GM23338 (cell line): ENCODE data around the gene PNPT1. TPM values are rescaled to one million over a fixed set of nuclear protein-coding genes. Genes with fewer than 3 reads are reported as not detected.

ENCODE experiments used
- ATAC-seq: fragments of 200-7000 bp; cut with Tn5 transposase; 3 replicates; pipeline ENCODE4 v1.9.1; 2020
- DNase-seq: peaks from one replicate; pipeline ENCODE4 v3.0.0-alpha.2; 2015; ENCODE audit warnings: low spot score
- H2AFZ ChIP-seq: fragments of 200-600 bp; sonication (generic); 2 replicates; pipeline ENCODE4 v1.8.0; 2016; ENCODE audit warnings: antibody characterized with exemption, mild to moderate bottlenecking, moderate library complexity
- H3F3A ChIP-seq: fragments of 200-600 bp; sonication (generic); replicated peaks from 2 replicates; pipeline ENCODE4 v1.8.0; 2017; ENCODE audit warnings: antibody characterized with exemption, mixed run types, low read depth
- H3K27ac ChIP-seq: fragments of 200-600 bp; sonication (generic); 2 replicates; pipeline ENCODE4 v1.6.1; 2016; ENCODE audit warnings: low read depth
- H3K27me3 ChIP-seq: fragments of 200-600 bp; sonication (generic); 2 replicates; pipeline ENCODE4 v1.8.0; 2016; ENCODE audit warnings: mild to moderate bottlenecking, mixed run types, moderate library complexity; ENCODE audit not compliant: insufficient read depth
- H3K36me3 ChIP-seq: fragments of 200-600 bp; sonication (generic); 2 replicates; pipeline ENCODE4 v1.8.0; 2016; ENCODE audit warnings: mild to moderate bottlenecking; ENCODE audit not compliant: insufficient read depth
- H3K4me1 ChIP-seq: fragments of 200-600 bp; sonication (generic); 2 replicates; pipeline ENCODE4 v1.8.0; 2016; ENCODE audit warnings: mild to moderate bottlenecking, moderate library complexity; ENCODE audit not compliant: insufficient read depth
- H3K4me2 ChIP-seq: fragments of 200-600 bp; sonication (generic); 2 replicates; pipeline ENCODE4 v1.7.1; 2017; ENCODE audit warnings: mixed run types
- H3K4me3 ChIP-seq: fragments of 200-600 bp; sonication (generic); 2 replicates; pipeline ENCODE4 v1.6.1; 2016; ENCODE audit warnings: mixed run types
- H3K79me2 ChIP-seq: fragments of 200-600 bp; sonication (generic); replicated peaks from 2 replicates; pipeline ENCODE4 v1.8.0; 2017; ENCODE audit warnings: mild to moderate bottlenecking; ENCODE audit not compliant: insufficient read depth
- H3K9me2 ChIP-seq: fragments of 200-600 bp; sonication (generic); 2 replicates; pipeline ENCODE4 v1.8.0; 2017; ENCODE audit not compliant: insufficient read depth
- H4K20me1 ChIP-seq: fragments of 200-600 bp; sonication (generic); replicated peaks from 2 replicates; pipeline ENCODE4 v1.8.0; 2017; ENCODE audit warnings: mild to moderate bottlenecking; ENCODE audit not compliant: insufficient read depth
- H3K27ac Mint-ChIP-seq: 2 replicates; pipeline ENCODE4 v1.8.0; 2020; ENCODE audit warnings: inconsistent platforms, mild to moderate bottlenecking, moderate library complexity, mixed read lengths
- H3K27me3 Mint-ChIP-seq: 3 replicates; pipeline ENCODE4 v1.8.0; 2022; ENCODE audit warnings: low read depth, mild to moderate bottlenecking, moderate library complexity, mixed read lengths, inconsistent platforms; ENCODE audit not compliant: insufficient read depth, poor library complexity
- H3K36me3 Mint-ChIP-seq: 3 replicates; pipeline ENCODE4 v1.8.0; 2021; ENCODE audit warnings: low read depth, mild to moderate bottlenecking, inconsistent platforms, moderate library complexity, mixed read lengths
- H3K4me1 Mint-ChIP-seq: 3 replicates; pipeline ENCODE4 v1.8.0; 2020; ENCODE audit warnings: mild to moderate bottlenecking, inconsistent platforms, mixed read lengths
- H3K4me3 Mint-ChIP-seq: 3 replicates; pipeline ENCODE4 v1.8.0; 2021; ENCODE audit warnings: moderate library complexity, mild to moderate bottlenecking, inconsistent platforms, mixed read lengths
- H3K9me3 Mint-ChIP-seq: 3 replicates; pipeline ENCODE4 v1.8.0; 2020; ENCODE audit warnings: moderate library complexity, mild to moderate bottlenecking, inconsistent platforms, mixed read lengths
- CREB1 ChIP-seq: fragments of 250-450 bp; sonication (Bioruptor Pico); IDR thresholded peaks from 2 replicates; pipeline ENCODE4 v1.5.0; 2020; ENCODE audit warnings: low read depth, mild to moderate bottlenecking, moderate library complexity
- EZH2 ChIP-seq: fragments of 200-600 bp; sonication (generic); IDR thresholded peaks from one replicate; pipeline ENCODE4 v1.8.0; 2017; ENCODE audit warnings: antibody characterized with exemption, mild to moderate bottlenecking, low read depth; ENCODE audit not compliant: unreplicated experiment
- EZH2phosphoT487 ChIP-seq: fragments of 200-600 bp; sonication (generic); IDR thresholded peaks from one replicate; pipeline ENCODE4 v1.8.1; 2018; ENCODE audit warnings: antibody characterized with exemption; ENCODE audit not compliant: unreplicated experiment
- JUNB ChIP-seq: IDR thresholded peaks from one replicate; pipeline ENCODE4 v1.6.1; 2016; ENCODE audit warnings: antibody characterized with exemption; ENCODE audit not compliant: unreplicated experiment
- NANOG ChIP-seq: IDR thresholded peaks from 2 replicates; pipeline ENCODE4 v1.6.1; 2016; ENCODE audit warnings: antibody characterized with exemption, borderline replicate concordance
- POLR2AphosphoS5 ChIP-seq: IDR thresholded peaks from 2 replicates; pipeline ENCODE4 v1.6.1; 2016; ENCODE audit warnings: antibody characterized with exemption, low read depth
- STAT1 ChIP-seq: IDR thresholded peaks from one replicate; pipeline ENCODE4 v1.6.1; 2016; ENCODE audit warnings: antibody characterized with exemption; ENCODE audit not compliant: unreplicated experiment
- ZNF114 ChIP-seq: fragments of 250-450 bp; sonication (Bioruptor Pico); IDR thresholded peaks from 2 replicates; pipeline ENCODE4 v1.5.0; 2020; ENCODE audit warnings: mild to moderate bottlenecking, moderate library complexity
- ZNF331 ChIP-seq: fragments of 250-450 bp; sonication (Bioruptor Pico); IDR thresholded peaks from 2 replicates; pipeline ENCODE4 v1.5.0; 2020; ENCODE audit warnings: low read depth, mild to moderate bottlenecking, moderate library complexity
- polyA plus RNA-seq: library from polyadenylated mRNA; unstranded; fragments of >200 nt; fragmentation: Nextera tagmentation; extraction: Ambion mirVana; gene quantifications from 2 replicates; pipeline ENCODE4 v1.2.1, GENCODE V29; 2016
- total RNA-seq: library from RNA; depleted of rRNA; stranded (reverse); fragments of >200 nt; shearing (Covaris generic); gene quantifications from 2 replicates; pipeline ENCODE4 v1.2.3, GENCODE V29; 2014
- TF ChIP-seq, protein P1 (sequence below): IDR thresholded peaks from 2 replicates; pipeline ENCODE4 v1.6.1; 2016; ENCODE audit warnings: antibody characterized with exemption
- TF ChIP-seq, protein P2 (sequence below): IDR thresholded peaks from one replicate; pipeline ENCODE4 v1.6.1; 2018; ENCODE audit warnings: antibody characterized with exemption; ENCODE audit not compliant: unreplicated experiment
- TF ChIP-seq, protein P3 (sequence below): fragments of 250-450 bp; sonication (Bioruptor Pico); IDR thresholded peaks from 2 replicates; pipeline ENCODE4 v1.5.0; 2020; ENCODE audit warnings: mild to moderate bottlenecking, moderate library complexity
- TF ChIP-seq, protein P4 (sequence below), 2 experiments: fragments of 200-600 bp in 1 of 2; sonication (generic) in 1 of 2; conservative IDR thresholded peaks; 2 replicates each; pipeline versions ENCODE4 v1.5.1 to v1.6.1; 2016 to 2017; ENCODE audit warnings: antibody characterized with exemption in 2 of 2, low read depth in 2 of 2, mild to moderate bottlenecking in 2 of 2, moderate library complexity in 1 of 2

PNPT1 gene
- total and polyA plus RNA-seq, 2 experiments from 2014 or later = 31.1 to 34.6 TPM

DNA sequence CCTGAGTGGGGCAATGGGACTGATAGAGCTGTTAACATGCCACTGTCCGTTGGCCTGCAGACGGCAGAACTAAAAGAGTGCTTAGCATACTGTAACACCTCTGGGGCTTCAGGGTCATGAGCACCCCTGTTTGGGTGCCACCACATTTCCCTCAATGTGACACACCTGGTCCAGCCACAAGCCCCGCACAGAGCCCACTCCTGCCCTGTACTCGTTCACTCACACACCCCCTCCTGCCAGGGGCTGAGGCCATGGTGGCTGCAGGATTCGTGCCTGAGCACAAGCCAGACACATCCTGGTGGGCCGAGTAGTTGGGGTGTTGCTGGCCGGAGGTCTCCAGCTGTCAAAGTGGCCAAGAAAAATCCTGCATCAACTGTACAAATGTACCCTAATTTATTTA lies 71.8 kb downstream of the PNPT1 start:
- H3K4me3 Mint-ChIP-seq = no peak overlapping the region
- no peaks in the 10 kb centered on the region for H3K36me3 ChIP-seq
- ATAC-seq = no peak
- peaks cover 16% of the 10 kb centered on the region; the same call in 1 of the 2 replicates for H4K20me1 ChIP-seq
- no peak overlapping the region for H2AFZ ChIP-seq
- H3K27ac ChIP-seq = no peak overlapping the region
- peaks cover 1% of the 10 kb centered on the region for H3K27me3 Mint-ChIP-seq
- no peak overlapping the region for H3K27ac Mint-ChIP-seq
- peaks cover 10% of the 10 kb centered on the region; the same call in 2 of the 3 replicates for H3K4me1 Mint-ChIP-seq
- DNase-seq = no peak
- H3K9me2 ChIP-seq = no peaks in the 10 kb centered on the region
- no peaks in the 10 kb centered on the region for H3K27me3 ChIP-seq
- H3K36me3 Mint-ChIP-seq = peaks cover 8% of the 10 kb centered on the region
- no peaks in the 10 kb centered on the region for H3K9me3 Mint-ChIP-seq
- no peaks in the 10 kb centered on the region for H3F3A ChIP-seq
- H3K4me3 ChIP-seq = no peak overlapping the region
- TF ChIP-seq ZNF114 (CRISPR knock-in tag) (no peak), CREB1 (CRISPR knock-in tag) (no peak), ZNF331 (CRISPR knock-in tag) (no peak), NANOG (no peak), JUNB (no peak), EZH2phosphoT487 (no peak), STAT1 (no peak), POLR2AphosphoS5 (no peak), EZH2 (no peak)
- TF ChIP-seq, protein P1, sequence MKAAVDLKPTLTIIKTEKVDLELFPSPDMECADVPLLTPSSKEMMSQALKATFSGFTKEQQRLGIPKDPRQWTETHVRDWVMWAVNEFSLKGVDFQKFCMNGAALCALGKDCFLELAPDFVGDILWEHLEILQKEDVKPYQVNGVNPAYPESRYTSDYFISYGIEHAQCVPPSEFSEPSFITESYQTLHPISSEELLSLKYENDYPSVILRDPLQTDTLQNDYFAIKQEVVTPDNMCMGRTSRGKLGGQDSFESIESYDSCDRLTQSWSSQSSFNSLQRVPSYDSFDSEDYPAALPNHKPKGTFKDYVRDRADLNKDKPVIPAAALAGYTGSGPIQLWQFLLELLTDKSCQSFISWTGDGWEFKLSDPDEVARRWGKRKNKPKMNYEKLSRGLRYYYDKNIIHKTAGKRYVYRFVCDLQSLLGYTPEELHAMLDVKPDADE = no peak
- TF ChIP-seq, protein P2, sequence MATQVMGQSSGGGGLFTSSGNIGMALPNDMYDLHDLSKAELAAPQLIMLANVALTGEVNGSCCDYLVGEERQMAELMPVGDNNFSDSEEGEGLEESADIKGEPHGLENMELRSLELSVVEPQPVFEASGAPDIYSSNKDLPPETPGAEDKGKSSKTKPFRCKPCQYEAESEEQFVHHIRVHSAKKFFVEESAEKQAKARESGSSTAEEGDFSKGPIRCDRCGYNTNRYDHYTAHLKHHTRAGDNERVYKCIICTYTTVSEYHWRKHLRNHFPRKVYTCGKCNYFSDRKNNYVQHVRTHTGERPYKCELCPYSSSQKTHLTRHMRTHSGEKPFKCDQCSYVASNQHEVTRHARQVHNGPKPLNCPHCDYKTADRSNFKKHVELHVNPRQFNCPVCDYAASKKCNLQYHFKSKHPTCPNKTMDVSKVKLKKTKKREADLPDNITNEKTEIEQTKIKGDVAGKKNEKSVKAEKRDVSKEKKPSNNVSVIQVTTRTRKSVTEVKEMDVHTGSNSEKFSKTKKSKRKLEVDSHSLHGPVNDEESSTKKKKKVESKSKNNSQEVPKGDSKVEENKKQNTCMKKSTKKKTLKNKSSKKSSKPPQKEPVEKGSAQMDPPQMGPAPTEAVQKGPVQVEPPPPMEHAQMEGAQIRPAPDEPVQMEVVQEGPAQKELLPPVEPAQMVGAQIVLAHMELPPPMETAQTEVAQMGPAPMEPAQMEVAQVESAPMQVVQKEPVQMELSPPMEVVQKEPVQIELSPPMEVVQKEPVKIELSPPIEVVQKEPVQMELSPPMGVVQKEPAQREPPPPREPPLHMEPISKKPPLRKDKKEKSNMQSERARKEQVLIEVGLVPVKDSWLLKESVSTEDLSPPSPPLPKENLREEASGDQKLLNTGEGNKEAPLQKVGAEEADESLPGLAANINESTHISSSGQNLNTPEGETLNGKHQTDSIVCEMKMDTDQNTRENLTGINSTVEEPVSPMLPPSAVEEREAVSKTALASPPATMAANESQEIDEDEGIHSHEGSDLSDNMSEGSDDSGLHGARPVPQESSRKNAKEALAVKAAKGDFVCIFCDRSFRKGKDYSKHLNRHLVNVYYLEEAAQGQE = no peak
- TF ChIP-seq, protein P3, sequence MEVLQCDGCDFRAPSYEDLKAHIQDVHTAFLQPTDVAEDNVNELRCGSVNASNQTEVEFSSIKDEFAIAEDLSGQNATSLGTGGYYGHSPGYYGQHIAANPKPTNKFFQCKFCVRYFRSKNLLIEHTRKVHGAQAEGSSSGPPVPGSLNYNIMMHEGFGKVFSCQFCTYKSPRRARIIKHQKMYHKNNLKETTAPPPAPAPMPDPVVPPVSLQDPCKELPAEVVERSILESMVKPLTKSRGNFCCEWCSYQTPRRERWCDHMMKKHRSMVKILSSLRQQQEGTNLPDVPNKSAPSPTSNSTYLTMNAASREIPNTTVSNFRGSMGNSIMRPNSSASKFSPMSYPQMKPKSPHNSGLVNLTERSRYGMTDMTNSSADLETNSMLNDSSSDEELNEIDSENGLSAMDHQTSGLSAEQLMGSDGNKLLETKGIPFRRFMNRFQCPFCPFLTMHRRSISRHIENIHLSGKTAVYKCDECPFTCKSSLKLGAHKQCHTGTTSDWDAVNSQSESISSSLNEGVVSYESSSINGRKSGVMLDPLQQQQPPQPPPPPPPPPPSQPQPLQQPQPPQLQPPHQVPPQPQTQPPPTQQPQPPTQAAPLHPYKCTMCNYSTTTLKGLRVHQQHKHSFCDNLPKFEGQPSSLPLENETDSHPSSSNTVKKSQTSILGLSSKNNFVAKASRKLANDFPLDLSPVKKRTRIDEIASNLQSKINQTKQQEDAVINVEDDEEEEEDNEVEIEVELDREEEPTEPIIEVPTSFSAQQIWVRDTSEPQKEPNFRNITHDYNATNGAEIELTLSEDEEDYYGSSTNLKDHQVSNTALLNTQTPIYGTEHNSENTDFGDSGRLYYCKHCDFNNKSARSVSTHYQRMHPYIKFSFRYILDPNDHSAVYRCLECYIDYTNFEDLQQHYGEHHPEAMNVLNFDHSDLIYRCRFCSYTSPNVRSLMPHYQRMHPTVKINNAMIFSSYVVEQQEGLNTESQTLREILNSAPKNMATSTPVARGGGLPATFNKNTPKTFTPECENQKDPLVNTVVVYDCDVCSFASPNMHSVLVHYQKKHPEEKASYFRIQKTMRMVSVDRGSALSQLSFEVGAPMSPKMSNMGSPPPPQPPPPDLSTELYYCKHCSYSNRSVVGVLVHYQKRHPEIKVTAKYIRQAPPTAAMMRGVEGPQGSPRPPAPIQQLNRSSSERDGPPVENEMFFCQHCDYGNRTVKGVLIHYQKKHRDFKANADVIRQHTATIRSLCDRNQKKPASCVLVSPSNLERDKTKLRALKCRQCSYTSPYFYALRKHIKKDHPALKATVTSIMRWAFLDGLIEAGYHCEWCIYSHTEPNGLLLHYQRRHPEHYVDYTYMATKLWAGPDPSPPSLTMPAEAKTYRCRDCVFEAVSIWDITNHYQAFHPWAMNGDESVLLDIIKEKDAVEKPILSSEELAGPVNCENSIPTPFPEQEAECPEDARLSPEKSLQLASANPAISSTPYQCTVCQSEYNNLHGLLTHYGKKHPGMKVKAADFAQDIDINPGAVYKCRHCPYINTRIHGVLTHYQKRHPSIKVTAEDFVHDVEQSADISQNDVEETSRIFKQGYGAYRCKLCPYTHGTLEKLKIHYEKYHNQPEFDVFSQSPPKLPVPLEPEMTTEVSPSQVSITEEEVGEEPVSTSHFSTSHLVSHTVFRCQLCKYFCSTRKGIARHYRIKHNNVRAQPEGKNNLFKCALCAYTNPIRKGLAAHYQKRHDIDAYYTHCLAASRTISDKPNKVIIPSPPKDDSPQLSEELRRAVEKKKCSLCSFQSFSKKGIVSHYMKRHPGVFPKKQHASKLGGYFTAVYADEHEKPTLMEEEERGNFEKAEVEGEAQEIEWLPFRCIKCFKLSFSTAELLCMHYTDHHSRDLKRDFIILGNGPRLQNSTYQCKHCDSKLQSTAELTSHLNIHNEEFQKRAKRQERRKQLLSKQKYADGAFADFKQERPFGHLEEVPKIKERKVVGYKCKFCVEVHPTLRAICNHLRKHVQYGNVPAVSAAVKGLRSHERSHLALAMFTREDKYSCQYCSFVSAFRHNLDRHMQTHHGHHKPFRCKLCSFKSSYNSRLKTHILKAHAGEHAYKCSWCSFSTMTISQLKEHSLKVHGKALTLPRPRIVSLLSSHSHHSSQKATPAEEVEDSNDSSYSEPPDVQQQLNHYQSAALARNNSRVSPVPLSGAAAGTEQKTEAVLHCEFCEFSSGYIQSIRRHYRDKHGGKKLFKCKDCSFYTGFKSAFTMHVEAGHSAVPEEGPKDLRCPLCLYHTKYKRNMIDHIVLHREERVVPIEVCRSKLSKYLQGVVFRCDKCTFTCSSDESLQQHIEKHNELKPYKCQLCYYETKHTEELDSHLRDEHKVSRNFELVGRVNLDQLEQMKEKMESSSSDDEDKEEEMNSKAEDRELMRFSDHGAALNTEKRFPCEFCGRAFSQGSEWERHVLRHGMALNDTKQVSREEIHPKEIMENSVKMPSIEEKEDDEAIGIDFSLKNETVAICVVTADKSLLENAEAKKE (CRISPR knock-in tag) = no peak
- TF ChIP-seq, protein P4, sequence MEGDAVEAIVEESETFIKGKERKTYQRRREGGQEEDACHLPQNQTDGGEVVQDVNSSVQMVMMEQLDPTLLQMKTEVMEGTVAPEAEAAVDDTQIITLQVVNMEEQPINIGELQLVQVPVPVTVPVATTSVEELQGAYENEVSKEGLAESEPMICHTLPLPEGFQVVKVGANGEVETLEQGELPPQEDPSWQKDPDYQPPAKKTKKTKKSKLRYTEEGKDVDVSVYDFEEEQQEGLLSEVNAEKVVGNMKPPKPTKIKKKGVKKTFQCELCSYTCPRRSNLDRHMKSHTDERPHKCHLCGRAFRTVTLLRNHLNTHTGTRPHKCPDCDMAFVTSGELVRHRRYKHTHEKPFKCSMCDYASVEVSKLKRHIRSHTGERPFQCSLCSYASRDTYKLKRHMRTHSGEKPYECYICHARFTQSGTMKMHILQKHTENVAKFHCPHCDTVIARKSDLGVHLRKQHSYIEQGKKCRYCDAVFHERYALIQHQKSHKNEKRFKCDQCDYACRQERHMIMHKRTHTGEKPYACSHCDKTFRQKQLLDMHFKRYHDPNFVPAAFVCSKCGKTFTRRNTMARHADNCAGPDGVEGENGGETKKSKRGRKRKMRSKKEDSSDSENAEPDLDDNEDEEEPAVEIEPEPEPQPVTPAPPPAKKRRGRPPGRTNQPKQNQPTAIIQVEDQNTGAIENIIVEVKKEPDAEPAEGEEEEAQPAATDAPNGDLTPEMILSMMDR (conservative IDR thresholded peaks at IDR 0.05; ENCODE audit: low read depth in 2 of 2) = no peak
- H3K4me1 ChIP-seq = no peaks in the 10 kb centered on the region
- no peak overlapping the region for H3K4me2 ChIP-seq
- peaks cover 55% of the 10 kb centered on the region for H3K79me2 ChIP-seq
